Spleen (tissue), 7 donors: ENCODE measurements around the gene KCP.

Source experiments
- CTCF ChIP-seq, 11 experiments: fragments of 200-600 bp in 7 of 11; fragments of 450-650 bp in 4 of 11; sonication (generic) in 4 of 11; IDR thresholded peaks in 8 of 11; conservative IDR thresholded peaks in 3 of 11; 1 replicate in 7 of 11; 2 replicates in 4 of 11; pipeline versions ENCODE4 v1.4.0 to v1.8.0; 2016 to 2021; ENCODE audit warnings: antibody characterized with exemption in 11 of 11, inconsistent platforms in 4 of 11, mild to moderate bottlenecking in 1 of 11
- POLR2A ChIP-seq, 3 donors: fragments of 450-650 bp; IDR thresholded peaks; one replicate each; pipeline ENCODE4 v1.5.1; 2017; ENCODE audit warnings: antibody characterized with exemption in 3 of 3, mild to moderate bottlenecking in 1 of 3
- POLR2AphosphoS5 ChIP-seq, 3 donors: sonication (generic); formaldehyde crosslinking; IDR thresholded peaks; one replicate each; pipeline ENCODE4 v1.5.1; 2017; ENCODE audit warnings: antibody characterized with exemption in 3 of 3
- donor health status: DM: no; HTN: no; CAD: no; lungs with moderate emphysema.
- donor health status: DM: no; HTN: no; CAD: no.
- donor health status: DM: no; HTN: no; CAD: no.

- TF ChIP-seq CTCF (IDR thresholded peaks at IDR 0.05 in 8 of 11, conservative IDR thresholded peaks at IDR 0.05 in 3 of 11) (no peak), POLR2A (IDR thresholded peaks at IDR 0.05) (no peak), POLR2AphosphoS5 (IDR thresholded peaks at IDR 0.05) (no peak)
Measured at GRCh38 chr7:128912281-128912680, 1.8 kb upstream of the KCP start.
